GM12878 (cell line): ENCODE data around the gene ARL15. TPM values are rescaled to one million over a fixed set of nuclear protein-coding genes. Genes with fewer than 3 reads are reported as not detected.

Experiments
- ATAC-seq: fragments of 200-7000 bp; cut with Tn5 transposase; 3 replicates; pipeline ENCODE4 v1.9.1; 2020; ENCODE audit warnings: mild to moderate bottlenecking, moderate library complexity
- BruUV-seq: library from RNA; stranded (reverse); fragments of 400-500 nt; replicated peaks from 2 replicates; lab custom pipeline; 2021; lab: Mats Ljungman, UMichigan
- CTCF ChIA-PET: fragments of 300-600 bp; sonication (Branson Sonifier 250); formaldehyde crosslinking; extraction: SDS; loops from one replicate; lab custom pipeline; 2021; ENCODE audit warnings: inconsistent platforms; lab: Yijun Ruan, JAX
- POLR2A ChIA-PET: fragments of 350-600 bp; formaldehyde crosslinking; extraction: SDS; loops from one replicate; lab custom pipeline; 2021; ENCODE audit warnings: inconsistent platforms; lab: Charles Lee
- RAD21 ChIA-PET: fragments of 300-600 bp; sonication (Branson Sonifier 250); formaldehyde crosslinking; loops from one replicate; lab custom pipeline; 2023; ENCODE audit warnings: antibody characterized with exemption; ENCODE audit not compliant: unreplicated experiment; lab: Charles Lee
- SMC1A ChIA-PET: fragments of 300-600 bp; sonication (Branson Sonifier 250); formaldehyde crosslinking; loops from one replicate; lab custom pipeline; 2023; ENCODE audit not compliant: unreplicated experiment, uncharacterized antibody; lab: Charles Lee
- DNase-seq: peaks from one replicate; pipeline ENCODE4 v3.0.0-alpha.2; 2011; ENCODE audit warnings: low read depth, low spot score
- FAIRE-seq: peaks from 3 replicates; lab custom pipeline; 2011; peaks lifted over from hg19 to GRCh38; lab: Jason Lieb, UNC
- H2AFZ ChIP-seq: 2 replicates; pipeline ENCODE4 v1.6.0; 2011; ENCODE audit warnings: low read depth, low read length, control low read depth; ENCODE audit not compliant: control insufficient read depth
- H3K27ac ChIP-seq: 2 replicates; pipeline ENCODE4 v1.5.1; 2011; ENCODE audit warnings: control low read depth; ENCODE audit not compliant: control insufficient read depth, insufficient read depth
- H3K27me3 ChIP-seq, 2 experiments: replicated peaks in 1 of 2; 2 replicates each; pipeline versions ENCODE4 v1.6.0 to v1.6.1; 2011; ENCODE audit warnings: low read length in 1 of 2; ENCODE audit not compliant: control insufficient read depth in 2 of 2, insufficient read depth in 2 of 2
- H3K36me3 ChIP-seq, 2 experiments: 2 replicates each; pipeline ENCODE4 v1.5.1; 2011; ENCODE audit warnings: low read length in 1 of 2; ENCODE audit not compliant: control insufficient read depth in 2 of 2, insufficient read depth in 2 of 2
- H3K4me1 ChIP-seq: 2 replicates; pipeline ENCODE4 v1.6.1; 2011; ENCODE audit warnings: mild to moderate bottlenecking, low read length, moderate library complexity, mixed read lengths; ENCODE audit not compliant: control insufficient read depth, insufficient read depth
- H3K4me2 ChIP-seq: 2 replicates; pipeline ENCODE4 v1.6.0; 2011; ENCODE audit warnings: control low read depth; ENCODE audit not compliant: control insufficient read depth, insufficient read depth
- H3K4me3 ChIP-seq: fragments of 200-600 bp; sonication (generic); 2 replicates; pipeline ENCODE4 v1.5.1; 2016
- H3K79me2 ChIP-seq: 2 replicates; pipeline ENCODE4 v1.6.0; 2011; ENCODE audit warnings: low read length; ENCODE audit not compliant: control insufficient read depth, insufficient read depth
- H3K9ac ChIP-seq: 2 replicates; pipeline ENCODE4 v1.8.0; 2011; ENCODE audit warnings: low read length, control low read depth, mixed read lengths; ENCODE audit not compliant: control insufficient read depth, insufficient read depth
- H3K9me3 ChIP-seq: replicated peaks from 3 replicates; pipeline ENCODE4 v1.5.1; 2011; ENCODE audit warnings: mild to moderate bottlenecking, low read length; ENCODE audit not compliant: control insufficient read depth, insufficient read depth
- H4K20me1 ChIP-seq: 2 replicates; pipeline ENCODE4 v1.6.0; 2011; ENCODE audit not compliant: control insufficient read depth, insufficient read depth
- E4F1 ChIP-seq: fragments of 450-650 bp; IDR thresholded peaks from 2 replicates; pipeline ENCODE4 v1.6.1; 2018; ENCODE audit warnings: borderline replicate concordance, mild to moderate bottlenecking; ENCODE audit not compliant: partially characterized antibody
- HDAC2 ChIP-seq: fragments of 200-600 bp; sonication (generic); IDR thresholded peaks from 2 replicates; pipeline ENCODE4 v1.6.1; 2017
- WGBS: methylation state at CpG from one replicate; pipeline ENCODE4 v1.1.6; 2016; ENCODE audit warnings: low lambda C conversion rate; ENCODE audit not compliant: insufficient replicate concordance, insufficient coverage; ENCODE audit errors: missing lambda C conversion rate; 5-methylcytosine and 5-hydroxymethylcytosine counted together
- in situ Hi-C: fragments of 300-500 bp; cut with MboI; formaldehyde crosslinking; loops from 9 replicates; pipeline ENCODE4 v1.14.3; 2018; ENCODE audit warnings: mixed read lengths
- intact Hi-C: fragments of 100-400 bp; cut with micrococcal nuclease; formaldehyde crosslinking; loops from one replicate; pipeline ENCODE4 v1.14.2; 2022; ENCODE audit not compliant: unreplicated experiment
- polyA plus RNA-seq, 11 experiments: library from polyadenylated mRNA; depleted of rRNA in 4 of 11; unstranded in 6 of 11; stranded (reverse) in 5 of 11; fragments of >200 nt; fragmentation: Nextera tagmentation in 4 of 11; fragmentation: Illumina TruSeq in 1 of 11; extraction: Ambion mirVana in 4 of 11; extraction: Trizol in 1 of 11; gene quantifications; 1 replicate in 1 of 11; 2 replicates in 10 of 11; pipeline versions ENCODE4 v1.2.1 to v1.2.3, GENCODE V29; 2011 to 2016; ENCODE audit warnings: inconsistent platforms in 2 of 11, missing spikeins in 2 of 11, low read depth in 1 of 11
- total RNA-seq, 4 experiments: library from RNA; depleted of rRNA in 3 of 4; stranded (reverse); fragments of >200 nt in 3 of 4; fragmentation: Illumina TruSeq in 1 of 4; extraction: Trizol in 1 of 4; gene quantifications; 2 replicates each; pipeline versions ENCODE4 v1.2.1 to v1.2.3, GENCODE V29; 2013 to 2021

The ARL15 gene
- total and polyA plus RNA-seq, 10 of the 15 experiments (the other 5 are each of a cell fraction or from before 2014, with no cell fraction given) = 3.6 to 11.0 (median 7.7) TPM

GRCh38 chr5:54313311-54314270 is 3.2 kb upstream of the ARL15 start:
- no peak for FAIRE-seq
- Histone ChIP-seq H3K27ac (no peak overlapping the region), H3K4me2 (no peak overlapping the region), H3K27me3 (peaks cover 0 to 2% of the 10 kb centered on the region in 2 experiments; a peak in 2 of 4 replicates), H3K4me1 (no peaks in the 10 kb centered on the region), H3K4me3 (no peak overlapping the region), H3K9ac (no peak overlapping the region), H4K20me1 (no peaks in the 10 kb centered on the region), H3K9me3 (no peaks in the 10 kb centered on the region), H3K36me3 (no peaks in the 10 kb centered on the region), H2AFZ (no peak overlapping the region), H3K79me2 (peaks cover 10% of the 10 kb centered on the region)
- TF ChIP-seq E4F1 (no peak), HDAC2 (no peak)
- no peak for DNase-seq
- no TSS peak for BruUV-seq
- RAD21 ChIA-PET = interaction anchor here (1.9 to 4.0 kb wide), 2 partner anchors 106 kb away, joined by 6 to 26 read pairs; no protein-coding TSS in a partner anchor
- intact Hi-C loops = loop anchor here (5.0 kb wide), 3 partner anchors 66 to 174 kb away; no protein-coding TSS in a partner anchor
- 49% methylated on average over 7 of the region's 7 CpGs for whole genome bisulfite sequencing
- CTCF ChIA-PET = interaction anchor here (1.6 to 3.8 kb wide), 2 partner anchors 70 to 106 kb away, joined by 6 to 24 read pairs; no protein-coding TSS in a partner anchor
- SMC1A ChIA-PET = interaction anchor here (1.1 to 4.9 kb wide), 4 partner anchors 12 to 176 kb away, joined by 3 to 34 read pairs (median 6); no protein-coding TSS in a partner anchor
- in situ Hi-C loops = no loop called here
- no peak for ATAC-seq
- POLR2A ChIA-PET = interaction anchor here (0.7 to 1.0 kb wide), 2 partner anchors 65 to 104 kb away, joined by 3 to 5 read pairs; no protein-coding TSS in a partner anchor
